ENCODE data around the gene ASCC3.

DNA sequence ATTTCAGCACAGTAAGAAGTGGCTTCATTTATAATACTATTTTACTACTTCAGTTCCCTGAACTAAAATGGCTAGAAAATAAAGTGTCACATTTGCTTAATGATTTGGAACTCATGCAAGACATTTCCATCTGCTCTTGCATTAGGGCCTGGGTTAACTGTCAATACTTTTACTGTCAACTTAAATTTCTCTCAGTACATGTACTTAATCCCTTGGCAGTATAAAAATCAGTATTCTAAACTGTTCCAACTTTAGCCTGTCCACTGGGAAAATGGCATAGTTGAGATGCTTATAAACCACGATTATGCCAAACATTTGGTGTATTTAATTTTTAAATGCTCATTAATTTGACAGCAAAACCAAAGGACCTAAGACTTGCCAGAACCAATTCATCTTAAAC, 154.5 kb downstream of the ASCC3 start:
- TF ChIP-seq, protein P1, sequence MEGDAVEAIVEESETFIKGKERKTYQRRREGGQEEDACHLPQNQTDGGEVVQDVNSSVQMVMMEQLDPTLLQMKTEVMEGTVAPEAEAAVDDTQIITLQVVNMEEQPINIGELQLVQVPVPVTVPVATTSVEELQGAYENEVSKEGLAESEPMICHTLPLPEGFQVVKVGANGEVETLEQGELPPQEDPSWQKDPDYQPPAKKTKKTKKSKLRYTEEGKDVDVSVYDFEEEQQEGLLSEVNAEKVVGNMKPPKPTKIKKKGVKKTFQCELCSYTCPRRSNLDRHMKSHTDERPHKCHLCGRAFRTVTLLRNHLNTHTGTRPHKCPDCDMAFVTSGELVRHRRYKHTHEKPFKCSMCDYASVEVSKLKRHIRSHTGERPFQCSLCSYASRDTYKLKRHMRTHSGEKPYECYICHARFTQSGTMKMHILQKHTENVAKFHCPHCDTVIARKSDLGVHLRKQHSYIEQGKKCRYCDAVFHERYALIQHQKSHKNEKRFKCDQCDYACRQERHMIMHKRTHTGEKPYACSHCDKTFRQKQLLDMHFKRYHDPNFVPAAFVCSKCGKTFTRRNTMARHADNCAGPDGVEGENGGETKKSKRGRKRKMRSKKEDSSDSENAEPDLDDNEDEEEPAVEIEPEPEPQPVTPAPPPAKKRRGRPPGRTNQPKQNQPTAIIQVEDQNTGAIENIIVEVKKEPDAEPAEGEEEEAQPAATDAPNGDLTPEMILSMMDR (IDR thresholded peaks at IDR 0.05): no peak
- TF ChIP-seq POLR2A (IDR thresholded peaks at IDR 0.05): no peak

Data from testis (tissue), 2 donors.